ENCODE results near the gene CD70. TPM values are rescaled to one million over a fixed set of nuclear protein-coding genes. Genes with fewer than 3 reads are reported as not detected.
A peak's percentile ranks its signal among the peaks of the same experiment; 100 is the strongest.
"Not testable (repeated sequence)": the region's sequence is repeated elsewhere in the genome, so short reads cannot be mapped to it uniquely, and the experiment has no call there.

Gene CD70, protein sequence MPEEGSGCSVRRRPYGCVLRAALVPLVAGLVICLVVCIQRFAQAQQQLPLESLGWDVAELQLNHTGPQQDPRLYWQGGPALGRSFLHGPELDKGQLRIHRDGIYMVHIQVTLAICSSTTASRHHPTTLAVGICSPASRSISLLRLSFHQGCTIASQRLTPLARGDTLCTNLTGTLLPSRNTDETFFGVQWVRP
- total RNA-seq (ENCODE audit: unreplicated experiment), result 0.51 TPM
- long read RNA-seq, result 0 reads

DNA sequence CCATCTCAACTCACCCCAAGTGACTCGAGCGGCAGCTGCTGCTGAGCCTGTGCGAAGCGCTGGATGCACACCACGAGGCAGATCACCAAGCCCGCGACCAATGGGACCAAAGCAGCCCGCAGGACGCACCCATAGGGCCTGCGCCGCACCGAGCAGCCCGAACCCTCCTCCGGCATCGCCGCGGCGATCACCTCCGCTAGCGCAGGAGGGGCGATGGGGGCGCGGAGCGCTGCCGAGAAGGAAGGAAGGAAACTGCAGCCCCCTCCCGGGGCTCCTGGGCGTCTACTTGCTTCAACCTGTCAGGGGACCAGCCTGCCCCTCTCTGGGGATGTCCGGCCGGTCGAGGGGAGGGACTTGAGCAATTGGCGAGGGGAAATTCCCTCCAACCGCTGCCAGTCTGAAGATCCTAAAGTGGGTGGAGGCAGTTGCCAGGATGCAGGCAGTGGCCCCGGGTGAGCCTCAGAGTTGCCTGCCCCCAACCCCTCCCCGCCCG lies at the start of gene CD70:
CD70 (minus strand) TSS at position 324 of the 493 bp plus-strand sequence; CDS start at position 176, 148 bp downstream.
- DNase-seq (ENCODE audit: low spot score), result peak; percentile 19
- TF ChIP-seq, protein P1, sequence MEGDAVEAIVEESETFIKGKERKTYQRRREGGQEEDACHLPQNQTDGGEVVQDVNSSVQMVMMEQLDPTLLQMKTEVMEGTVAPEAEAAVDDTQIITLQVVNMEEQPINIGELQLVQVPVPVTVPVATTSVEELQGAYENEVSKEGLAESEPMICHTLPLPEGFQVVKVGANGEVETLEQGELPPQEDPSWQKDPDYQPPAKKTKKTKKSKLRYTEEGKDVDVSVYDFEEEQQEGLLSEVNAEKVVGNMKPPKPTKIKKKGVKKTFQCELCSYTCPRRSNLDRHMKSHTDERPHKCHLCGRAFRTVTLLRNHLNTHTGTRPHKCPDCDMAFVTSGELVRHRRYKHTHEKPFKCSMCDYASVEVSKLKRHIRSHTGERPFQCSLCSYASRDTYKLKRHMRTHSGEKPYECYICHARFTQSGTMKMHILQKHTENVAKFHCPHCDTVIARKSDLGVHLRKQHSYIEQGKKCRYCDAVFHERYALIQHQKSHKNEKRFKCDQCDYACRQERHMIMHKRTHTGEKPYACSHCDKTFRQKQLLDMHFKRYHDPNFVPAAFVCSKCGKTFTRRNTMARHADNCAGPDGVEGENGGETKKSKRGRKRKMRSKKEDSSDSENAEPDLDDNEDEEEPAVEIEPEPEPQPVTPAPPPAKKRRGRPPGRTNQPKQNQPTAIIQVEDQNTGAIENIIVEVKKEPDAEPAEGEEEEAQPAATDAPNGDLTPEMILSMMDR (IDR thresholded peaks at IDR 0.05; ENCODE audit: unreplicated experiment), result no peak
- Mint-ChIP-seq H3K27me3 (ENCODE audit: unreplicated experiment) (peaks cover 37% of the 10 kb centered on the region), H3K9me3 (ENCODE audit: unreplicated experiment) (peaks cover 10% of the 10 kb centered on the region), H3K4me3 (ENCODE audit: unreplicated experiment) (peak within 1 kb of the TSS; percentile 79), H3K4me1 (ENCODE audit: unreplicated experiment) (peaks cover 24% of the 10 kb centered on the region), H3K27ac (ENCODE audit: unreplicated experiment) (no peak within 1 kb of the TSS), H3K36me3 (ENCODE audit: low read depth, unreplicated experiment) (peaks cover 14% of the 10 kb centered on the region)

DNA sequence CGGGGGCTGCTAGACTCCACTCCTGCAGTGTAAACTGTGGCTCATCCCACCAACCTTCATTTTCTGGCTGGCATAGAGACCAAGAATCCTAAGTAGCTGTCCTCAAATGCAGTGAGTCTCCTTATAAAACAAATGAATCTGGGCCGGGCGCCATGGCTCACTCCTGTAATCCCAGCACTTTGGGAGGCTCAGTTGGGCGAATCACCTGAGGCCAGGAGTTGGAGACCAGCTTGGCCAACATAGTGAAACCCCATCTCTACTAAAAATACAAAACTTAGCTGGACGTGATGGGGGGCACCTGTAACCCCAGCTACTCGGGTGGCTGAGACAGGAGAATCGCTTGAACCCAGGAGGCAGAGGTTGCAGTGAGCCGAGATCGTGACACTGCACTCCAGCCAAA lies 49.4 kb upstream of the CD70 start:
- not testable (repeated sequence) for H3K4me3 Mint-ChIP-seq (ENCODE audit: unreplicated experiment); H3K27ac Mint-ChIP-seq (ENCODE audit: unreplicated experiment); H3K36me3 Mint-ChIP-seq (ENCODE audit: low read depth, unreplicated experiment); H3K4me1 Mint-ChIP-seq (ENCODE audit: unreplicated experiment); DNase-seq (ENCODE audit: low spot score); H3K27me3 Mint-ChIP-seq (ENCODE audit: unreplicated experiment)
- peaks cover 16% of the 10 kb centered on the region for H3K9me3 Mint-ChIP-seq (ENCODE audit: unreplicated experiment)

DNA sequence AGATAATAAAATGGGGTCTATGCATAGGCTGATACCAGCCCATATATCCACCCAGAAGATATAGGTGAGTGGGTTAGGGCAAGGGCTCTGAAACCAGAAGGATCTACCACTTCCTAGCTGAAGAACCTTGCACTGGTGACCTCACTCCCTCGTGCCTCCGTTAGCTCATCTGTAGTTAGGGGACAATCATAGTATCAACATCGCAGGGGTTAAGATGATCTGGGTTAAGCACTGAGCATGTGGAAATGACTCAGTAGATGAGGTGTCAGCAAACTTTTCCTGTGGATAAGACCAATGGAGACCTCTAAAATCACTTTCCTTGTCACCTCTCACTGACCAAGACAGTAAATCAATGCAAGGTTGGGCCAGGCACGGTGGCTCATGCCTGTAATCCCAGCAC lies 48.5 kb upstream of the CD70 start:
- Mint-ChIP-seq H3K9me3 (ENCODE audit: unreplicated experiment) (peaks cover 13% of the 10 kb centered on the region), H3K4me1 (ENCODE audit: unreplicated experiment) (no peaks in the 10 kb centered on the region), H3K27ac (ENCODE audit: unreplicated experiment) (no peak overlapping the region), H3K27me3 (ENCODE audit: unreplicated experiment) (peaks cover 8% of the 10 kb centered on the region), H3K4me3 (ENCODE audit: unreplicated experiment) (no peak overlapping the region), H3K36me3 (ENCODE audit: low read depth, unreplicated experiment) (peaks cover 5% of the 10 kb centered on the region)
- no peak for DNase-seq (ENCODE audit: low spot score)
- TF ChIP-seq, protein P1 (IDR thresholded peaks at IDR 0.05; ENCODE audit: unreplicated experiment), result no peak

DNA sequence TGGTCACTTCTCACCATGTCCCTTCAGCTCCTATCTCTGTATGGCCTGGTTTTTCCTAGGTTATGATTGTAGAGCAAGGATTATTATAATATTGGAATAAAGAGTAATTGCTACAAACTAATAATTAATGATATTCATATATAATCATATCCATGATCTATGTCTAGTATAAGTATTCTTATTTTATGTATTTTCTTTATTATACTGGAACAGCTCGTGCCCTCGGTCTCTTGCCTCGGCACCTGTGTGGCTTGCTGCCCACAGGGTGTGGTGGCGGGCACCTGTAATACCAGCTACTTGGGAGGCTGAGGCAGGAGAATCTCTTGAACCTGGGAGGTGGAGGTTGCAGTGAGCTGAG lies 42.5 kb upstream of the CD70 start:
- not testable (repeated sequence) for DNase-seq (ENCODE audit: low spot score); H3K4me1 Mint-ChIP-seq (ENCODE audit: unreplicated experiment); H3K9me3 Mint-ChIP-seq (ENCODE audit: unreplicated experiment); H3K4me3 Mint-ChIP-seq (ENCODE audit: unreplicated experiment); H3K27ac Mint-ChIP-seq (ENCODE audit: unreplicated experiment); H3K27me3 Mint-ChIP-seq (ENCODE audit: unreplicated experiment)
- peaks cover 11% of the 10 kb centered on the region for H3K36me3 Mint-ChIP-seq (ENCODE audit: low read depth, unreplicated experiment)

DNA sequence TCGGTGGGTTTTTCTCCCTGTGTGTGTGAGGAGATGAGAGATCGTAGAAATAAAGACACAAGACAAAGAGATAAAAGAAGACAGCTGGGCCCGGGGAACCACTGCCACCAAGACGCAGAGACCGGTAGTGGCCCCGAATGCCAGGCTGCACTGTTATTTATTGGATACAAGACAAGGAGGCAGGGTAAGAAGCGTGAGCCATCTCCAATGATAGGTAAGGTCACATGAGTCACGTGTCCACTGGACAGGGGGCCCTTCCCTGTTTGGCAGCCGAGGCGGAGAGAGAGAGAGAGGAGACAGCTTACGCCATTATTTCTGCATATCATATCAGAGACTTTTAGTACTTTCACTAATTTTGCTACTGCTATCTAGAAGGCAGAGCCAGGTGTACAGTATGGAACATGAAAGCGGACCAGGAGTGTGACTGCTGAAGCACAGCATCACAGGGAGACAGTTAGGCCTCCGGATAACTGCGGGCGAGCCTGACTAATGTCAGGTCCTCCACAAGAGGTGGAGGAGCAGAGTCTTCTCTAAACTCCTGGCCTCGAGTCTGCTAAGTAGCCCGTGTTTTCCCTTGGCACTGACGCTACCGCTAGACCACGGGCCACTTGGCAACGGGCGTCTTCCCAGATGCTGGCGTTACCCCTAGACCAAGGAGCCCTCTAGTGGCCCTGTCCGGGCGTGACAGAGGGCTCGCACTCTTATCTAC lies 42.0 kb upstream of the CD70 start:
- H3K27ac Mint-ChIP-seq (ENCODE audit: unreplicated experiment); H3K36me3 Mint-ChIP-seq (ENCODE audit: low read depth, unreplicated experiment); H3K4me3 Mint-ChIP-seq (ENCODE audit: unreplicated experiment); H3K4me1 Mint-ChIP-seq (ENCODE audit: unreplicated experiment); H3K9me3 Mint-ChIP-seq (ENCODE audit: unreplicated experiment); H3K27me3 Mint-ChIP-seq (ENCODE audit: unreplicated experiment): not testable (repeated sequence)
- DNase-seq (ENCODE audit: low spot score), result peak; percentile 45

DNA sequence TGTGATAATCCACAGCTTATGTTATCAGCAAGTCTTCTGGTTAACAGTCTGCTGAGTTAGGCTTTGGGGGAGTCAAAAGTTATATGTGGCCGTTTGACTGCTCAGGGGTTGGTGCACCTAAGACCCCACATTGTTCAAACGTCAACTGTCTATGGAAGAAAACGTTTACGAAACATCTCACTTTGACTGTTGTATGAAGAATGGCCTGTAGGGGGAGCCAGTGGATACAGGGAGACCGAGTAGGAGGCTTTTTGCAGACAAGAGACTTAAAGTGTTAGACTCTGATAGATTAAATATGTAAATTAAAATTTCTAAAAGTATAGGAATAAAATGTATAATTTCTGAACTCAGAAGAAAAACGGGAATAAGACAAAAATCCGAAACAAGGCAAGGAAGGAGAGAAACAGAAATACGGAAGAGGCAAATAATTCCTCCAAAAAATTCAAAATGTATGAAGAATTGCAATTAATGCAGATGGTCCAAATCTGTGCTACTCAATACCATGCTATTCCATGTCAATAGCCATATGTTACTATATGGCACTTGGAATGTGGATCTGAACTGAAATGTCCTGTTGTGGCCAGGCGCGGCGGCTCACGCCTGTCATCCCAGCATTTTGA lies 41.2 kb upstream of the CD70 start:
- Mint-ChIP-seq H3K36me3 (ENCODE audit: low read depth, unreplicated experiment) (peaks cover 7% of the 10 kb centered on the region), H3K27me3 (ENCODE audit: unreplicated experiment) (peaks cover 1% of the 10 kb centered on the region), H3K9me3 (ENCODE audit: unreplicated experiment) (peaks cover 8% of the 10 kb centered on the region), H3K4me3 (ENCODE audit: unreplicated experiment) (peak overlapping the region; percentile 4), H3K4me1 (ENCODE audit: unreplicated experiment) (no peaks in the 10 kb centered on the region), H3K27ac (ENCODE audit: unreplicated experiment) (no peak overlapping the region)
- TF ChIP-seq, protein P1 (IDR thresholded peaks at IDR 0.05; ENCODE audit: unreplicated experiment), result peak; percentile 62
- peak; percentile 67 for DNase-seq (ENCODE audit: low spot score)

Data from endothelial cell (in vitro differentiated cells).